ENCODE results near the gene CNIH1. TPM values are rescaled to one million over a fixed set of nuclear protein-coding genes. Genes with fewer than 3 reads are reported as not detected.

Gene CNIH1
- total RNA-seq, 2 donors from 2014 or later, result 117 to 125 TPM

GRCh38 chr14:54488646-54489317 lies 47.6 kb upstream of the CNIH1 start, which contains the start of gene GMFB:
TSS of gene GMFB (minus strand) at chr14:54488980. CDS start at chr14:54488927, 53 bp downstream.
- H3K27ac ChIP-seq, result peak within 1 kb of the TSS; percentile 97
- no peaks in the 10 kb centered on the region for H3K27me3 ChIP-seq
- H3K9ac ChIP-seq (ENCODE audit: low read depth in 2 of 2, low read length in 2 of 2), result peak within 1 kb of the TSS; percentile 94 to 99
- H3K4me3 ChIP-seq, result peak within 1 kb of the TSS; percentile 83
- intact Hi-C loops (cut with DNase I), result no loop called here
- no peak for TF ChIP-seq CTCF (IDR thresholded peaks at IDR 0.05)
- no peaks in the 10 kb centered on the region for H3K36me3 ChIP-seq
- H3K4me1 ChIP-seq, result peaks cover 8% of the 10 kb centered on the region
- H3K9me3 ChIP-seq, result no peaks in the 10 kb centered on the region
- peak; percentile 93 for DNase-seq

GRCh38 chr14:54488318-54488645 lies 47.1 kb upstream of the CNIH1 start:
- Histone ChIP-seq H3K4me1 (peaks cover 12% of the 10 kb centered on the region), H3K27me3 (no peaks in the 10 kb centered on the region), H3K9me3 (no peaks in the 10 kb centered on the region), H3K9ac (ENCODE audit: low read depth in 2 of 2, low read length in 2 of 2) (peak overlapping the region; percentile 94 to 99), H3K36me3 (no peaks in the 10 kb centered on the region), H3K27ac (peak overlapping the region; percentile 97), H3K4me3 (peak overlapping the region; percentile 83)
- no peak for DNase-seq
- TF ChIP-seq CTCF (IDR thresholded peaks at IDR 0.05), result no peak
- intact Hi-C loops (cut with DNase I), result no loop called here

GRCh38 chr14:54487771-54488170 lies 46.6 kb upstream of the CNIH1 start:
- peak overlapping the region; percentile 97 for H3K27ac ChIP-seq
- H3K4me1 ChIP-seq, result peaks cover 13% of the 10 kb centered on the region
- no peak for DNase-seq
- peak overlapping the region; percentile 83 for H3K4me3 ChIP-seq
- no peaks in the 10 kb centered on the region for H3K9me3 ChIP-seq
- no peaks in the 10 kb centered on the region for H3K27me3 ChIP-seq
- TF ChIP-seq CTCF (IDR thresholded peaks at IDR 0.05), result no peak
- H3K36me3 ChIP-seq, result no peaks in the 10 kb centered on the region
- intact Hi-C loops (cut with DNase I), result no loop called here
- H3K9ac ChIP-seq (ENCODE audit: low read depth in 2 of 2, low read length in 2 of 2), result peak overlapping the region in 1 of 2 donors; percentile 94

GRCh38 chr14:54486685-54487084 lies 45.5 kb upstream of the CNIH1 start:
- no peak overlapping the region for H3K27ac ChIP-seq
- no peaks in the 10 kb centered on the region for H3K36me3 ChIP-seq
- intact Hi-C loops (cut with DNase I), result no loop called here
- H3K9me3 ChIP-seq, result no peaks in the 10 kb centered on the region
- peaks cover 13% of the 10 kb centered on the region for H3K4me1 ChIP-seq
- H3K9ac ChIP-seq (ENCODE audit: low read depth in 2 of 2, low read length in 2 of 2), result no peak overlapping the region
- H3K27me3 ChIP-seq, result no peaks in the 10 kb centered on the region
- no peak overlapping the region for H3K4me3 ChIP-seq
- TF ChIP-seq CTCF (IDR thresholded peaks at IDR 0.05), result no peak
- DNase-seq, result no peak

- H3K4me1 ChIP-seq, result peaks cover 13% of the 10 kb centered on the region
- TF ChIP-seq CTCF (IDR thresholded peaks at IDR 0.05), result no peak
- intact Hi-C loops (cut with DNase I), result no loop called here
Observed at GRCh38 chr14:54483846-54484245, 42.7 kb upstream of the CNIH1 start.

More at GRCh38 chr14:54483846-54484245, 42.7 kb upstream of the CNIH1 start:
- Histone ChIP-seq H3K9me3 (no peaks in the 10 kb centered on the region), H3K27me3 (no peaks in the 10 kb centered on the region), H3K4me3 (no peak overlapping the region), H3K27ac (peak overlapping the region; percentile 6), H3K36me3 (no peaks in the 10 kb centered on the region), H3K9ac (ENCODE audit: low read depth in 2 of 2, low read length in 2 of 2) (no peak overlapping the region)
- DNase-seq, result no peak

All from colonic mucosa (tissue), 4 donors.